Measurements from ENCODE around the gene CACNB4. TPM values are rescaled to one million over a fixed set of nuclear protein-coding genes. Genes with fewer than 3 reads are reported as not detected.

Gene CACNB4
- total and polyA plus RNA-seq, 9 of the 15 experiments (the other 6 are each of a cell fraction or from before 2014, with no cell fraction given): 0.01 to 0.20 (median 0.04) TPM; not detected in 1

DNA sequence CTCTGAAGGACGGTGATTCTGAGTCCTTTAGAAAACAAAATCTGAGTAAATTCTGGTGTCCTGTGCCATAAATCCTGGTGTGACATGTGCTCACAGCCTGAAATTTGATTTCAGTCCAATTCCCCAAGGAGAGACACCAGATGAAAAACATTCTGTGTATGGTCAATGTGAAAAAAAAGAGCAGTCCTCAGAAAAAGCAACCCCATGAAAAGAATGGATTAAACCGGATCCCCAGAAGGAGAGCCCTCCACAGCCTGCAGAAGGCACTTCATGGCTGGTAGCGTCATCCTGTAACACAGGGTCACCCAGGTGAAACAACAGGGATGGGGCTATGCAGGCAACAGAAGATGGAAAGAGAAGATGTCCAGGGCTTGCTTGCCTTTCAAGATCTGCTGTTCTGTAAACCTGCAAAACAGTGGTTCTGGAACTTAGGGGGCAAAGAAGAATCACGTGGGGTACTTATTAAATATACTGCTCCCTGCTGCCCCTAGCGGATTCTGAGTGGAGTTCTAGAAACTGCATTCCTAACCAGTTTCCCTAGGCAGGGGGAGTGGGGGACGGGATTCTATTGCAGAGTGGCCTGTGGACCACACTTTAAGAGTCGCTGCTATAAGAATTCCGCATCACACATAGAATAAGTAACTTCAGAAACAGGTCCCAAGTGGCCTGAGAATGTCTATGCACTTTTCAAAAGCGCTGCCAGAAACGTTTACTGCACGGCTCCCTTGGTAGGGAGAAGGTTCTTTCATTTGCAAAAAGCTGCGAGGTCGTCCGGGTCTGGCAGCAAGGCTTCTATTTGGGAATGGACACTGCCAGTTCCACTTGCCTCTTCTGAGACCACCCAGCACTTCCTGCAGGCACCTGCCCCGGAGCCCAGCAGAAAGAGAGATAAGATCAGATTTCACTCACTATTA lies 151.7 kb downstream of the CACNB4 start (continued):
- TF ChIP-seq GATA2 (CRISPR knock-in tag; IDR thresholded peaks at IDR 0.05) (0 out of 2 replicates have a peak, but pooled peaks have one; percentile 32), CREB3 (tag; conservative IDR thresholded peaks at IDR 0.05; ENCODE audit: low read depth) (no peak), ZNF785 (CRISPR knock-in tag; IDR thresholded peaks at IDR 0.05) (no peak), USF2 (CRISPR knock-in tag; IDR thresholded peaks at IDR 0.05) (peak; percentile 84), TEAD4 (IDR thresholded peaks at IDR 0.05; ENCODE audit: low read length) (0 out of 2 replicates have a peak, but pooled peaks have one; percentile 11), TEAD4 (CRISPR knock-in tag; IDR thresholded peaks at IDR 0.05; ENCODE audit: borderline replicate concordance) (no peak), RAD51 (IDR thresholded peaks at IDR 0.05; ENCODE audit: borderline replicate concordance, low read depth) (peak; percentile 75), ZNF197 (CRISPR knock-in tag; IDR thresholded peaks at IDR 0.05; ENCODE audit: low read depth) (no peak), TCFL5 (CRISPR knock-in tag; conservative IDR thresholded peaks at IDR 0.05) (no peak), SIX5 (IDR thresholded peaks at IDR 0.05; ENCODE audit: borderline replicate concordance in 1 of 2, insufficient read depth in 1 of 2, low read depth in 1 of 2, low read length in 2 of 2) (no peak), FOXA3 (CRISPR knock-in tag; conservative IDR thresholded peaks at IDR 0.05 in 1 of 2, IDR thresholded peaks at IDR 0.05 in 1 of 2) (no peak), CREBBP (IDR thresholded peaks at IDR 0.05; ENCODE audit: low read depth, low read length) (no peak), LEF1 (IDR thresholded peaks at IDR 0.05) (no peak), TCF3 (CRISPR knock-in tag; IDR thresholded peaks at IDR 0.05) (no peak), BMI1 (IDR thresholded peaks at IDR 0.05; ENCODE audit: low read length) (no peak), NFIC (IDR thresholded peaks at IDR 0.05) (no peak), XRCC5 (IDR thresholded peaks at IDR 0.05; ENCODE audit: low read depth, low read length) (0 out of 2 replicates have a peak, but pooled peaks have one; percentile 63), TBP (optimal IDR thresholded peaks at IDR 0.05; ENCODE audit: low read depth, low read length) (no peak), PHB2 (IDR thresholded peaks at IDR 0.05; ENCODE audit: low read depth) (no peak)
- TF ChIP-seq, protein P1, sequence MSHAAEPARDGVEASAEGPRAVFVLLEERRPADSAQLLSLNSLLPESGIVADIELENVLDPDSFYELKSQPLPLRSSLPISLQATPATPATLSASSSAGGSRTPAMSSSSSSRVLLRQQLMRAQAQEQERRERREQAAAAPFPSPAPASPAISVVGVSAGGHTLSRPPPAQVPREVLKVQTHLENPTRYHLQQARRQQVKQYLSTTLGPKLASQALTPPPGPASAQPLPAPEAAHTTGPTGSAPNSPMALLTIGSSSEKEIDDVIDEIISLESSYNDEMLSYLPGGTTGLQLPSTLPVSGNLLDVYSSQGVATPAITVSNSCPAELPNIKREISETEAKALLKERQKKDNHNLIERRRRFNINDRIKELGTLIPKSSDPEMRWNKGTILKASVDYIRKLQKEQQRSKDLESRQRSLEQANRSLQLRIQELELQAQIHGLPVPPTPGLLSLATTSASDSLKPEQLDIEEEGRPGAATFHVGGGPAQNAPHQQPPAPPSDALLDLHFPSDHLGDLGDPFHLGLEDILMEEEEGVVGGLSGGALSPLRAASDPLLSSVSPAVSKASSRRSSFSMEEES (CRISPR knock-in tag; IDR thresholded peaks at IDR 0.05): peak; percentile 53
- TF ChIP-seq, protein P2, sequence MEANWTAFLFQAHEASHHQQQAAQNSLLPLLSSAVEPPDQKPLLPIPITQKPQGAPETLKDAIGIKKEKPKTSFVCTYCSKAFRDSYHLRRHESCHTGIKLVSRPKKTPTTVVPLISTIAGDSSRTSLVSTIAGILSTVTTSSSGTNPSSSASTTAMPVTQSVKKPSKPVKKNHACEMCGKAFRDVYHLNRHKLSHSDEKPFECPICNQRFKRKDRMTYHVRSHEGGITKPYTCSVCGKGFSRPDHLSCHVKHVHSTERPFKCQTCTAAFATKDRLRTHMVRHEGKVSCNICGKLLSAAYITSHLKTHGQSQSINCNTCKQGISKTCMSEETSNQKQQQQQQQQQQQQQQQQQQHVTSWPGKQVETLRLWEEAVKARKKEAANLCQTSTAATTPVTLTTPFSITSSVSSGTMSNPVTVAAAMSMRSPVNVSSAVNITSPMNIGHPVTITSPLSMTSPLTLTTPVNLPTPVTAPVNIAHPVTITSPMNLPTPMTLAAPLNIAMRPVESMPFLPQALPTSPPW (CRISPR knock-in tag; IDR thresholded peaks at IDR 0.05): peak; percentile 56
- TF ChIP-seq, protein P3, sequence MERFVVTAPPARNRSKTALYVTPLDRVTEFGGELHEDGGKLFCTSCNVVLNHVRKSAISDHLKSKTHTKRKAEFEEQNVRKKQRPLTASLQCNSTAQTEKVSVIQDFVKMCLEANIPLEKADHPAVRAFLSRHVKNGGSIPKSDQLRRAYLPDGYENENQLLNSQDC (CRISPR knock-in tag; IDR thresholded peaks at IDR 0.05): no peak

All from K562 (cell line).